Measurements from ENCODE around the gene ZNF714. TPM values are rescaled to one million over a fixed set of nuclear protein-coding genes. Genes with fewer than 3 reads are reported as not detected.

The ZNF714 gene
- total and polyA plus RNA-seq, 8 donors = 1.1 to 22.4 (median 2.7) TPM

DNA sequence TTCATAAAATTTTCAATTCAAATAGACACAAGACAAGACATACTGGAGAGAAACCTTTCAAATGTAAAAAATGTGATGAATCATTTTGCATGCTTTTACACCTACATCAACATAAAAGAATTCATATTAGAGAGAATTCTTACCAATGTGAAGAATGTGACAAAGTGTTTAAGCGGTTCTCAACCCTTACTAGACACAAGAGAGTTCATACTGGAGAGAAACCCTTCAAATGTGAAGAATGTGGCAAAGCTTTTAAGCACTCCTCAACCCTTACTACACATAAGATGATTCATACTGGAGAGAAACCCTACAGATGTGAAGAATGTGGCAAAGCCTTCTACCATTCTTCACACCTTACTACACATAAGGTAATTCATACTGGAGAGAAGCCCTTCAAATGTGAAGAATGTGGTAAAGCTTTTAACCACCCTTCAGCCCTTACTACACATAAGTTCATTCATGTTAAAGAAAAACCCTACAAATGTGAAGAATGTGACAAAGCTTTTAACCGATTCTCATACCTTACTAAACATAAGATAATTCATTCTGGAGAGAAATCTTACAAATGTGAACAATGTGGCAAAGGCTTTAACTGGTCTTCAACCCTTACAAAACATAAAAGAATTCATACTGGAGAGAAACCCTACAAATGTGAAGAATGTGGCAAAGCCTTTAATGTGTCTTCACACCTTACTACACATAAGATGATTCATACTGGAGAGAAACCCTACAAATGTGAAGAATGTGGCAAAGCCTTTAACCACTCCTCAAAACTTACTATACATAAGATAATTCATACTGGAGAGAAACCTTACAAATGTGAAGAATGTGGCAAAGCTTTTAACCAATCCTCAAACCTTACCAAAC is 35.3 kb downstream of the ZNF714 start:
- intact Hi-C loops (cut with DNase I; ENCODE audit: low total_unique reads) = no loop called here
- 92 to 100% (median 95%) methylated on average over 2 of the region's 2 CpGs for WGBS, 5 donors
- H3K9me3 ChIP-seq = peaks cover 0 to 64% (median 20%) of the 10 kb centered on the region in 4 donors

DNA sequence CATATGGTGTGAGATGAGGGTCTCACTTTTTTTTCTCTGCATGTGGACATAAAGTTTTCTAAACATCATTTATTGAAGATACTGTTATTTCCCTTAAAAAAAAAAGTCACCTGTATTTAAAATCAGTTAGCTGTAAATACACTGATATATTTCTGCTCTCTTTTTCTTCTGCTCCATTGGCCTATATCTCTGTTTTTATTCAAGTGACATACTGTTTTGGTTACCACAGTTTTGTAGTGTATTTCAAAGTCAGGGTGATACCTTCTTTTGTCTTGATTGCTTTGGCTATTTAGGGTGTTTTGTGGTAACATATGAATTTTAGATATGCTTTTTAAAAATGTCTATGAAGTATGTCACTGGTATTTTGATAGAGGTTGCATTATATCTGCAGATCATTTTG is 44.1 kb downstream of the ZNF714 start:
- Histone ChIP-seq H3K27ac (no peak overlapping the region), H3K36me3 (peaks cover 0 to 7% (median 2%) of the 10 kb centered on the region in 4 donors), H3K27me3 (no peaks in the 10 kb centered on the region), H3K4me1 (no peaks in the 10 kb centered on the region), H3K4me3 (no peak overlapping the region), H3K9me3 (peaks cover 0 to 16% (median 8%) of the 10 kb centered on the region in 4 donors)
- DNase-seq = no peak
- intact Hi-C loops (cut with DNase I; ENCODE audit: low total_unique reads) = no loop called here
- no peak for TF ChIP-seq POLR2AphosphoS5 (IDR thresholded peaks at IDR 0.05)
- TF ChIP-seq POLR2A (IDR thresholded peaks at IDR 0.05) = no peak

More for the DNA sequence above, 35.3 kb downstream of the ZNF714 start:
- Histone ChIP-seq H3K27ac (no peak overlapping the region), H3K36me3 (peaks cover 15 to 53% (median 32%) of the 10 kb centered on the region in 4 donors), H3K27me3 (no peaks in the 10 kb centered on the region), H3K4me3 (no peak overlapping the region), H3K4me1 (no peaks in the 10 kb centered on the region)
- DNase-seq = no peak
- TF ChIP-seq POLR2A (IDR thresholded peaks at IDR 0.05) (no peak), EP300 (IDR thresholded peaks at IDR 0.05) (no peak), POLR2AphosphoS5 (IDR thresholded peaks at IDR 0.05) (no peak)
- TF ChIP-seq, protein P1, sequence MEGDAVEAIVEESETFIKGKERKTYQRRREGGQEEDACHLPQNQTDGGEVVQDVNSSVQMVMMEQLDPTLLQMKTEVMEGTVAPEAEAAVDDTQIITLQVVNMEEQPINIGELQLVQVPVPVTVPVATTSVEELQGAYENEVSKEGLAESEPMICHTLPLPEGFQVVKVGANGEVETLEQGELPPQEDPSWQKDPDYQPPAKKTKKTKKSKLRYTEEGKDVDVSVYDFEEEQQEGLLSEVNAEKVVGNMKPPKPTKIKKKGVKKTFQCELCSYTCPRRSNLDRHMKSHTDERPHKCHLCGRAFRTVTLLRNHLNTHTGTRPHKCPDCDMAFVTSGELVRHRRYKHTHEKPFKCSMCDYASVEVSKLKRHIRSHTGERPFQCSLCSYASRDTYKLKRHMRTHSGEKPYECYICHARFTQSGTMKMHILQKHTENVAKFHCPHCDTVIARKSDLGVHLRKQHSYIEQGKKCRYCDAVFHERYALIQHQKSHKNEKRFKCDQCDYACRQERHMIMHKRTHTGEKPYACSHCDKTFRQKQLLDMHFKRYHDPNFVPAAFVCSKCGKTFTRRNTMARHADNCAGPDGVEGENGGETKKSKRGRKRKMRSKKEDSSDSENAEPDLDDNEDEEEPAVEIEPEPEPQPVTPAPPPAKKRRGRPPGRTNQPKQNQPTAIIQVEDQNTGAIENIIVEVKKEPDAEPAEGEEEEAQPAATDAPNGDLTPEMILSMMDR (IDR thresholded peaks at IDR 0.05) = no peak

DNA sequence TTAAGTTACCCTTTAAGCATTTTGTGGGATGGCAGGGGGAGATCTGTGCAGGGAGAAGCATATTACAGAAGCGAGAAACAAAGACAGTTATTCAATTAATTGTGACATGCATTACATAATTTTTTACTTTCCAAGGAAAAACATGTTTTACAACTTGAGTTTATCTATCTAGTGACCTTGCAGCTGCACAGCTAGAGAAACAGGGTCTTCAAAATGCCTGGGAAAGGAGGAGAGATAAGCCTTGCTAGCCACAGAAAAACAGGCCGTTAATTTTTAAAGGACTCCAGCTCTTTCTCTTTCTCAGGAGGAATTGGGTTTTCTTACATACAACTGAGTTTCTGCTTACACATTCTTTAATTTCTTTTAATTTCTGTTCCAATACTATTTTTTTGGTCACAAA is 45.0 kb downstream of the ZNF714 start:
- Histone ChIP-seq H3K36me3 (peaks cover 0 to 7% (median 2%) of the 10 kb centered on the region in 4 donors), H3K27ac (no peak overlapping the region), H3K4me3 (no peak overlapping the region), H3K4me1 (no peaks in the 10 kb centered on the region), H3K9me3 (peaks cover 0 to 15% (median 8%) of the 10 kb centered on the region in 4 donors), H3K27me3 (no peaks in the 10 kb centered on the region)
- no peak for TF ChIP-seq POLR2AphosphoS5 (IDR thresholded peaks at IDR 0.05)
- TF ChIP-seq, protein P1 (IDR thresholded peaks at IDR 0.05) = no peak
- no peak for TF ChIP-seq POLR2A (IDR thresholded peaks at IDR 0.05)
- TF ChIP-seq EP300 (IDR thresholded peaks at IDR 0.05) = no peak
- intact Hi-C loops (cut with DNase I; ENCODE audit: low total_unique reads) = no loop called here
- DNase-seq = no peak
- WGBS, 5 donors = 39 to 74% (median 44%) methylated on average over 2 of the region's 2 CpGs

DNA sequence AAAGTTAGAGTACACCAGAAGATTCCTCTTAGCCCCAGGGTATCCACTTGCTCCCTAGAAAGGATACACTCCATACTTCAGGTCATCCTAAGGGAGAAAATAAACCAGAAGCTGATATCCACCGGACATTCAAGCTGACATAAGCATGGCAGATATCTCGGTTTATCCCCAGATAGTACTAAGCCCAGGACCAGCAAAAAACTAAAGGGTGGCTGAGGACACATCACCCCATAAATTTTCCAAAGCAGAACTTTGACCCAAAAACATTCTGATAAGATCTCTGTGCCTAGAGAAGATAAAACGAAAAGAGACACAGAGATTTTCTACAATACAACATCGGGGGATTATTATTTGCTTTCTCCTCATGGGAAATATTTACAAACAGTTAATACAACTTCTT is 45.9 kb downstream of the ZNF714 start:
- peaks cover 0 to 15% (median 3%) of the 10 kb centered on the region in 4 donors for H3K9me3 ChIP-seq
- H3K36me3 ChIP-seq = peaks cover 0 to under 1% (median 0%) of the 10 kb centered on the region in 4 donors
- no peak for DNase-seq
- WGBS, 5 donors = 40 to 50% (median 46%) methylated on average over 4 of the region's 4 CpGs
- TF ChIP-seq EP300 (IDR thresholded peaks at IDR 0.05) (no peak), POLR2AphosphoS5 (IDR thresholded peaks at IDR 0.05) (no peak), POLR2A (IDR thresholded peaks at IDR 0.05) (no peak)
- TF ChIP-seq, protein P1 (IDR thresholded peaks at IDR 0.05) = no peak
- no peaks in the 10 kb centered on the region for H3K4me1 ChIP-seq
- intact Hi-C loops (cut with DNase I; ENCODE audit: low total_unique reads) = no loop called here
- H3K27me3 ChIP-seq = no peaks in the 10 kb centered on the region
- no peak overlapping the region for H3K27ac ChIP-seq
- no peak overlapping the region for H3K4me3 ChIP-seq
